DMS 273 (cell line): ENCODE data around the gene ZNF473.
"Not testable (repeated sequence)": the region's sequence is repeated elsewhere in the genome, so short reads cannot be mapped to it uniquely, and the experiment has no call there.

Experiments
- DNase-seq: peaks from one replicate; lab custom pipeline; 2025; ENCODE audit not compliant: unreplicated experiment; lab: John Stamatoyannopoulos, UW

The ZNF473 gene

DNA sequence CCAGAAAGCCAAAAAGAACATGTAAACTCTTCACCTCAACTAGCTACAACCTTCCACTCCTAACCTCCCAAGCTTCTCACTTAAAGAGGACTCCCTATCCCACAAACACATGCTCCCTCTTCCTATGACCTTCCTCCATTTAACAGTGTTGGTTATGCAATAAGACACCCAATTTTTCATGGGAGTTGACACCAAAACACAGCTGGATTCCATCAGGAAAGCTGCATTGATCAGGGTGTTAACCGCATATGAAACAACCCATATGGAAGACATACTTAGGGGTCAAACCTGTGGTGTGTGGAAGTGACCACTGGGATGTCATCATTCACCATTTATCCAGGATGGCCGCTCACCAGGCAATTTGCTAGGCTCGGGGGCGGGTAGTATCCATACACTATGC is 21.9 kb downstream of the ZNF473 start:
- DNase-seq: no peak

DNA sequence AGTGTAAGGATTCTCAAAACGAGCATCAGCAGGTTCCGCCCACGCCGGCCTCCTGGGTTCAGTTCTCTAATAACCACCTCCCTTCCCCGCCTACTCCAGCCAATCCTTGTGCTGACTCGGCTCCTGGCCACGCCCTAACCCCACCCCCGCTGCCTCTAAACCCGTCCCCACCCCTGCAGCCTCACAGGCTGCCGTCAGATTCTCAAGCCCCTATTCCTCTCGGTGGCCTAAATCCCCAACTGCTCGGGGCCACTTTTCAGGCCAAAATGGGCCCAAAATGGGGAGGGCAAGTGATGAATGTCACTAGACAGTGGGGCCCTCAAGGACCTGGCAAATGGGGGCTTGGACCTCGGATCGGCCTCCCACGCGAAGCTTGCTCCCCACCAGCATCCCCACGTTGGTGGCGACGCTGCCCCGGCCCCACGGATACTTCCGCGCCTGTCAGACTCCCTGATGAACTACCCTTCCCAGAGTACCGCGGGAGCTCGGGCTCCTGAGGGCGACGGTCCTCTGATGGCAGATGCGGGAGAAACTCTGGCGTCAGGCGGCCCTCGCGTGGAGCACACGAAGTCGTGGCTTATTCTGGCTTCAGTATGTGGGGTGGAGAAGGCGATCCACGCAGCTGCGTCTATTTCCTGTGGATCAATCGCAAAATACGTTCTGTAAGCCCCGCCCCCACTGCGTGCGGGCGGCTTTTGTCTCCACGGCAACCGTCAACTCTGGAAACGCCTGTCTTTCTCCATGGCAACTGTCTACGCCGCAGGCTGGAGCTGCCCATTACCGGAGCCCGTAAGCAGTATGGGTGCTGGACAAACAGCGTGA is 24.8 kb downstream of the ZNF473 start:
- peak; percentile 92 for DNase-seq

DNA sequence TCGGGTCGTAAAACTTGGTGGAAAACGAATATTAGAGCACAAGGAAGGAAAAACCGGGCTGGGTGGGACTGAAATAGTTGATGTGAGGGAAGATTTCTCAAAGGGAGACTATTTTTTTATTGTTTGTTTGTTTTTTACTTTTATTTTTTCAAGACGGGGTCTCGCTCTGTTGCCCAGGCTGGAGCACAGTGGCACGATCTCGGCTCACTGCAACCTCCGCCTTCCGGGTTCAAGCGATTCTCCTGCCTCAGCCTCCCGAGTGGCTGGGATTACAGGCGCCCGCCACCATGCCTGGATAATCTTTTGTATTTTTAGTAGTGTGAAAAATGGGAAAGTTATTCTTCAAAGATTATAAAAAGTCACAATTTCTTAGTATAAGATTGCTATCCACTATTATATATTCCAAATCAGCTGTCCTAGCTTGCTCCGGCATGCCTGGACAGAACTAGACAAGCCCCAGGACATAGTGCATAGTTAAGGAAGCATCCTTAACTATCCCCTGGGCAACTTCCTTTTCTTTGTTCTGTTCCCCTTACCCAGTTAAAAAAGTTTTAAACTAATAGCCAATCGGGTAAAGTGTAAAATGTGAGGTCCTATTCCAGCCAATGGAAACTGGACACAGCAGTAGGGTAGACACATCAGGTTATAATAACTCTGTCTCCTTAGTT is 25.6 kb downstream of the ZNF473 start:
- not testable (repeated sequence) for DNase-seq

DNA sequence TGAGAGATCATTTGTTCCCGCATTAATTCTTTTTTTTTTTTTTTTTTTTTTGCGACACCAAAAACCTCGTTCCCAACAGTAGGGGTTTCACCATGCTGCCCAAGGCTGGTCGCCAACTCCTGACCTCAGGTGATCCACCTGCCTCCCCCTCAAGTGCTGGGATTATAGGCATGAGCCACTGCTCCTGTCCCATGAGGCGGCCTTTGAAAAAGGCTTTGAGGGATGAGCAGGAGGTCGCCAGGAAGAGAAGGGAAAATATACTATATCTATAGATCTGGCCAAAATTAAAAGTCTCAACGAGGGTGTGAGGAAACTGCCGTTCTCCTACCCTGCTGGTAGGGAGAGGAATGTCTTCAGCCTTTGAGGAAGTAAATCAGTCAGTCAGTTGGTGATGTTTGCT is 26.2 kb downstream of the ZNF473 start:
- no peak for DNase-seq

DNA sequence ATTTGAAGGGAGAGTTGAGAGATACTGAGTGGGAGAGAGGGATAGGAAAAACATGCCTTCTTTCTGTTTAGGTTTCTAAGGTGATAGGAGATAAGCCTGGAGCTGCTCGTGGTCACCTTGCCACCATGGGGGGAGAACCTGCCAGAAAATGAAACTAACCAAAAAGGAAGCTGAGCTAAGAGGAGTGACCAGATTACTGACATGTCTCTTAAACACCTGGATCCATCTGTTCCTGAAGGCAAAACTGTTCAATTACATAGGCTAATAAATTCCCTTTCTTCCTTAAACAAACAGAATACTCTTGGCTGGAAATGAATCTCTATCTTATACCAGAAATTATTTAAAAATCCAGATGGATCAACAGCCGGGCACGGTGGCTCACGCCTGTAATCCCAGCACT is 27.3 kb downstream of the ZNF473 start:
- no peak for DNase-seq

DNA sequence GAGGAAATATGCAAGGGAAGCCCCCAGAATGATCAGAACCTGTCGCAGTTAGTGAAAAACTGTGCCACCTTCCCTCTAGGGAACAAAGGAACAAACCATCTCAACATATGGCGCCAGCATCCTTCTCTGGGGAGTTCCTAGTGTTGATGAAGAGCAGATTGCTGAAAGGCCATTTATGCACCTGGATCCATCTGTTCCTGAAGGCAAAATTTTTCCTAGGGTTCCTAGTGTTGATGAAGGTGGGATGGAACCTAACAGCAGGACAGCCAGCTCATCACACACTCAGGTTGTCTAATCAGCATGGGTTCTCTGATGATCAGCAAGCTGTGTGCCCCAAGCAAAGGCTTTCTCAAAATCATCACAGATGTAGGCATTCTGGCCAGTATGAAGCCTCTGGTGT is 32.6 kb downstream of the ZNF473 start:
- DNase-seq: no peak

DNA sequence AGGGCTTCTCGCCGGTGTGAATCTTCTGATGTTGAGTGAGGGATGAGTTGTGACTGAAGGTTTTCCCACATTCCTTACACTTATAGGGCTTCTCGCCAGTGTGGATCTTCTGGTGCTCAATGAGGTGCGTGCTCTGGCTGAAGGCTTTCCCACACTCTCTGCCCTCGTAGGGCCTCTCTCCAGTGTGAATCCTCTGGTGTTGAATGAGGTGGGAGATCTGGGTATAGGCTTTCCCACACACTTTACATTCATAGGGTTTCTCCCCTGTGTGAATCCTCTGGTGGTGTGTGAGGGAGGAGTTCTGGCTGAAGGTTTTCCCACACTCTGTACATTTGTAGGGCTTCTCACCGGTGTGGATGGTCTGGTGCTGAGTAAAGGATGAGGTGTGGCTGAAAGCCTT is 33.2 kb downstream of the ZNF473 start:
- DNase-seq: no peak

DNA sequence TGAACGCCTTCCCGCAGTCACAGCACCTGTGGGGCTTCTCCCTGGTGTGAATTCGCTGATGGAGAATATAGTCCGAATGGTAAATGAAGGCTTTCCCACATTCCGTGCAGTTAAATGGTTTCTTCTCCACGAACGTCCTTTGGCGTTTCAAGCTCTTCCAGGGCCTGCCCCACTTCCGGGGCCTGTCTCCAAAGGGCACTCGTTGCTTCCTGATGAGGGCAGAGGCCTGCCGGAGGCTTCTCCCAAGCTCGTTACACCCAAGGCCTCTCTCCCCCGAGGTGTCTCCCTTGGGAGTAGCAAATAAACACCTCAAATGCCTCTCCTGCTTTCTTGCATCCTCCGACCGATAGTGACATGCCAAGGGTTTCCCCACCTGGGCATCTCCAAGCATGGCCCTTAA is 34.3 kb downstream of the ZNF473 start:
- no peak for DNase-seq

DNA sequence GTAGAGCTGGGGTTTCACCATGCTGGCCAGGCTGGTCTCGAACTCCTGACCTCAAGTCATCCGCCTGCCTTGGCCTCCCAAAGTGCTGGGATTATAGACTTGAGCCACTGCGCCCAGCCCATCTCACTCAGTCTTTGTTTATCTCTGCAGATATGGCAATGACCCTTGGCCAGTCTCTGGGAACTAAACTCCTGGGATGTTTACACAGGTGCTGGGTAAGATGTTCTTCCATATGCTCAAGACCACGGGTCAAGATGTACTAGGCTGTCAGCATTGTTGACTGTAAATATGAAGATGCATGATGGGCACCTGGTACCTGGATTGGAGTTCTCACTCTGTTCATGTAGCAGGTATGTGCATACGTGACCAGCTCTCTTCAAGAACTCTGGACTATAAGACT is 35.8 kb downstream of the ZNF473 start:
- no peak for DNase-seq

DNA sequence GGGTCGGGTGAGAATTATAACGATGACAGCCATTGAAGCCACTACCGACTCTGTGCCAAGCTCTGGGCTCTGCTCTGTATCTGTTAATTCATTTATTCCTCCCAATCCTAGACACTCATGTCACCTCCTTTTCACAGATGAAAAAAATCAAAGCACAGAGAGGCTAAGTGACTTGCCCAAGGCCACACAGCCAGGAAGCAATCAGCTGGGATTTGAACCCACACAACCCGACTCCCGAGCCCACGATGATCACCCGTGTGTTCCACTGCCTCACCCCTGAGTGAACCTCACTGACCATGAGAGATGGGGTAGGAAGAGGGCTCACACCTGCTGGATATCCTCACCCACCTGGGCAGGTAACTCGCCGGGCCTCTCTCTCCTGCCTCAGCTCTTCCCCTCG is 40.1 kb downstream of the ZNF473 start:
- no peak for DNase-seq

DNA sequence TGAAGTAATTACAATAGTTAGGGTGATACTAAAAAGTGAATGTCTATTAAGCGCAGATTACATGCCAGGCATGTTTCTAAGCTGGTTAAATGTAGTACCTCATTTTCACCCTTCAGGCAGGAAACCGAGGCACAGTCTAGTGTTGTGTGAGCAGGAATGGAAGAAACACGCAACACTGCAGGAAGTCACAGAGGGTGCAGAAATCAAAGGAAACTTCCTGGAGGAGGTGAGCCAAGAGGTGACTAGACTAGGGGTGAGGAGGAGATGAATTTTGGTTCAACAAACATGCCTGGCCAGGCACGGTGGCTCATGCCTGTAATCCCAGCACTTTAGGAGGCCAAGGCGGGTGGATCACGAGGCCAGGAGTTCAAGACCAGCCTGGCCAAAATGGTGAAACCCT is 41.8 kb downstream of the ZNF473 start:
- DNase-seq: no peak

DNA sequence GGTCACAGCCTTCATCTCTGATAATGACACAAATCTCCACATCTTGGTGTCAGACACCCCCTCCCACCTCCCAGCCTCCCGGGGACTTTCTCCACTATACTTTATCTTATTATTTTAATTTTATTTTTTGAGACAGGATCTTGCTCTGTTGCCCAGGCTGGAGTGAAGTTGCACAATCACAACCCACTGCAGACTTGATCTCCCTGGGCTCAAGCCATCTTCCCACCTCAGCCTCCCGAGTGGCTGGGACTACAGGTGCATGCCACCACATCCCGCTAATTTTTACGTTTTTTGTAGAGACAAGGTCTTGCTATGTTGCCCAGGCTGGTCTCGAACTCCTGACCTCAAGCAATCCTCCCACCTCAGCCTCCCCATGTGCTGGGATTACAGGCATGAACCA is 42.6 kb downstream of the ZNF473 start:
- not testable (repeated sequence) for DNase-seq

DNA sequence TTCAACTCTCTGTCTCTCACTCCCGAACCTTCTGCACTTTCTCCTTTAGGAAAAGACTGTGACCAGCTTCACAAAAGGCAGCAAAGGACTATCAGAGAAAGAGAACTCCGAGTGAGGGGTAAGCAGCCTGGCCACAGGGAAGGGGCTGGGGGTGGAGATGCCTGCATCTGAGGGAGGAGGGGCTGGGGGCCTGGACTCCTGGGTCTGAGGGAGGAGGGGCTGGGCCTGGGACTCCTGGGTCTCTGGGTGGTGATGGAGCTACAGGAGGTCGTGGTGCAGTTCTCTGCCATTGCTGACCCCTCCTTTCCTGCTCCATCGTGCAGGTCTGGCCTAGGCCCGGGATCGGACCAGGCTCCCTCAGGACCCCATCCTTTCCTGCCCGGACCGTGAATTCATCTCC is 49.3 kb downstream of the ZNF473 start:
- not testable (repeated sequence) for DNase-seq

DNA sequence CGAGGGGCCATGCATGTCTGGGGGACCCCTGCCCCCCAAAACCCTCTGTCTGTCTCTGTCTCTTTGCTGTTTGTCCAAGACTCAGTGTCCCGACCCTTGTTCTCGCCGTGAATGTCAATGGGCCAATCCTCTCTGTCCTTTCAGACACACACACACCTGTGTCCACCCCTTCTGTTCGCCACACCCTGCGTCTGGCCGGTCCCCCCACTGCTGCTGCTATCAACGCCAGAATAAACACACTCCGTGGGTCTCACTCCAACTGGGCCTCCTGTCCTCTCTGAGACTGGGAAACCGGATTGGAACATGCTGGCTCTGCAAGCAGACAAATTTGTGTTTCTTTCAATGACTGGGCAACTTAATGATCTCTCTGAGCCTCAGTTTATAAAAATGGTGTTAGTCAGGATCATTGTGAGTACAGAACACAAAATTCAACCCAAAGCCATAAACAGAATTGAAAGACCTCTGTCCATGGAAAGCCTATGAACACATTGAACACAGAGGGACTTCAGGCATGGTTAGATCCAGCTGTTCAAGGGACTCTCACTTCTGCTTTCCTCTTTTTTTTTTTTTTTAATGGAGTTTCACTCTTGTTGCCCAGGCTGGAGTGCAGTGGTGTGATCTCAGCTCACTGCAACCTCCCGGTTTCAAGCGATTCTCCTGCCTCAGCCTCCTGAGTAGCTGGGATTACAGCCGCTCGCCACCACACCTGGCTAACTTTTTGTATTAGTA is 50.0 kb downstream of the ZNF473 start:
- DNase-seq: not testable (repeated sequence)

DNA sequence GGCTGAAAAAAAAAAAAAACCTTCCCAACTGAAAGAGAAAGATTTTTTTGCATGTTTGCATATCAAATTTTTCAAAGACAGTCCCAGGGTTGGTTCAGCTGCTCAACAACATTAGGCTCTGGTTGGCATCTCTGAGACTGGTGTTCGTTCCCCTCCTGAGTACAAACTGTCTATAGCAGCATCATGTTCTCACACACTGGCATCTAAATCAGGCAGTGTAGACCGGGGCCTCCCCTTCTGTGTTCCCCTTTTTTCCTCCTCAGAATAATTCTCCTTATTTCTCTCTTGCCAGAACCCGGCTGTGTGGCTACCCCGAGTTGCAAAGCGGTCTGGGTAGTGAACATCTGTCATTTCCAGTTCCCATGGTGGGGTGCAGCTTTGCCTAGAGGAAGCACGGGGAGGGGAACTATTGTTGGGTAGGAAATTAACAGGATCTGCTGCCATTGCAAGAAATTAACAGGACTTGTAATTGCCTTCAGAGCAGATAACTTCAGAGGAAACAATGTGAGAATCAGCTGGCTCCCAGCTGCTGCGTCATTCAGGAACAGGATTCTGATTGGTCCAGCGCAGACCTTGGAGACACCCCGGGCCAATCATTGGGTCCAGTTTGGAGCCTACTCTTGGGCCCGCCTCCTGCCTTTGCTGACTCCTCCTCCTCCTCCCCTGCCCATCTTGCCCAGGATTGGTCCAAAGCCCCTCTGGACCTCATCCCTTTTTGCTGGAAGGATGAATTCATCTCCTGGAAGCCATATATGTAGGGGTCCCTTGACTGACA is 51.0 kb downstream of the ZNF473 start:
- DNase-seq: not testable (repeated sequence)

DNA sequence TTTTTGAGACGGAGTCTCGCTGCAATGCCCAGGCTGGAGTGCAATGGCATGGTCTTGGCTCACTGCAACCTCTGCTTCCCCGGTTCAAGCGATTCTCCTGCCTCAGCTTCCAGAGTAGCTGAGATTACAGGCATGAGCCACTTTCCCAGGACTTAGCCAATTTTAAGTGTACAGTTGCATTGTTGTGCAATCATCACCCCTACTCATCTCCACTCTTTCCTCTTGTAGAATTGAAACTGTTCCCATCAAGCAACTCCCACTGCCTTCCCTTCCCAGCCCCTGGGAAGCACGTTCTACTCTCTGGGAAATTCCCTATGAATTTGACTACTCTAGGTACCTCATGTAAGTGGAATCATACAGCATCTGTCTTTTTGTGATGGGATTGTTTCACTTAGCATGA is 53.2 kb downstream of the ZNF473 start:
- not testable (repeated sequence) for DNase-seq

DNA sequence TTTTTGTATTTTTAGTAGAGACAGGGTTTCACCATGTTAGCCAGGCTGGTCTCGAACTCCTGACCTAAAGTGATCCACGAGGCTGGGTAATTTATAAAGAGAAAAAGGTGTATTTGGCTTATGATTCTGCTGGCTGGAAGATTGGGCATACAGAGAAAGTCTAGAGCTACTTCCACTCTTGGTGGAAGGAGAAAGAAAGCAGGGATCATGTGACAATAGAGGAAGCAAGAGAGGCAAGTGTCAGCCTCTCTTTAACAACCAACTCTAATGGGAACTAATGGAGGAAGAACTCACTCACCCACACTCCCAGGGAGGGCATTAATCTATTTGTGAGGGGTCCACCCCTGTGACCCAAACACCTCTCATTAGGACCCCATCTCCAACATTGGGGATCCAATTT is 58.6 kb downstream of the ZNF473 start:
- not testable (repeated sequence) for DNase-seq

DNA sequence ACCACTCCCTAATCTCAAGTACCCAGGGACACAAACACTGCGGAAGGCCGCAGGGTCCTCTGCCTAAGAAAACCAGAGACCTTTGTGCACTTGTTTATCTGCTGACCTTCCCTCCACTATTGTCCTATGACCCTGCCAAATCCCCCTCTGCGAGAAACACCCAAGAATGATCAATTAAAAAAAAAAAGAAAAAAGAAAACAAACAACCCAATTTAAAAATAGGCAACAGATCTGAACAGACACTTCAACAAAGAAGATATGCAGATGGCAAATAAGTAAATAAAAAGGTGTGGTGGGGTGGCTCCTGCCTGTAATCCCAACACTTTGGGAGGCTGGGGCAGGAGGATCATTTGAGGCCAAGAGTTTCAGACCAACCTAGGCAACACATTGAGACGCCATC is 61.3 kb downstream of the ZNF473 start:
- DNase-seq: not testable (repeated sequence)

DNA sequence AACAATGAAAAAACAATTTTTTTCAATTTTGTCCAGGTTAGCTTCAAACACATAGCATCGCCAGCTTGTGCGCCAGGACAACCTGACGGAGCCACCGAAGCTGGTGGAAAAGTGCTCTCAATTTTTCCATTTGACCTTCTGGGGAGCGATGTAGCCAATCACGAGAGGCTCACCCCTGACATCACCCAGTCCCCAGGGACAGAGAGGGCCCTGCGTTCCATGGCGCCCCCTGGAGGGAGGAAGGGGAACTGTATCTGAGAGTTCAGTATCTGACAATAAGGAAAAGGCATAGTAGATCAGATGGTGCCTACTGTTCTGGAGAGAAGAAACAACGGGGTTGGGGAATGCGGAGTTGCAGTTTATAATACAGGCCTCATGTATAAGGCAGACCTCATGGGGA is 64.9 kb downstream of the ZNF473 start:
- DNase-seq: not testable (repeated sequence)

DNA sequence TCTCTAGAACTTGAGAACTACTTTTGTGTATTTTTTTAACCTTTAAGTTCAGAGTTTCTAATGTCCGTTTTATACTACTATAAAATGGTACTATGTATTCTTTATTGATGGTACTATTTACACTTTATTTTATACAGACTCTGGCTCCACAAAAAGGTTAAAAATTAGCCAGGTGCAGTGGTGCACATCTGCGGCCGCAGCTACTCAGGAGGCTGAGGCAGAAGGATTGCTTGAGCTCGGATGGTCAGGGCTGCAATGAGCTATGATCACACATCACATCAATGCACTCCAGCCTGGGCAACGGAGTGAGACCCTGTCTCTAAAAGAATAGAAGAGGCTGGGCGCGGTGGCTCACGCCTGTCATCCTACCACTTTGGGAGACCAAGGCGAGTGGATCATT is 66.0 kb downstream of the ZNF473 start:
- not testable (repeated sequence) for DNase-seq

DNA sequence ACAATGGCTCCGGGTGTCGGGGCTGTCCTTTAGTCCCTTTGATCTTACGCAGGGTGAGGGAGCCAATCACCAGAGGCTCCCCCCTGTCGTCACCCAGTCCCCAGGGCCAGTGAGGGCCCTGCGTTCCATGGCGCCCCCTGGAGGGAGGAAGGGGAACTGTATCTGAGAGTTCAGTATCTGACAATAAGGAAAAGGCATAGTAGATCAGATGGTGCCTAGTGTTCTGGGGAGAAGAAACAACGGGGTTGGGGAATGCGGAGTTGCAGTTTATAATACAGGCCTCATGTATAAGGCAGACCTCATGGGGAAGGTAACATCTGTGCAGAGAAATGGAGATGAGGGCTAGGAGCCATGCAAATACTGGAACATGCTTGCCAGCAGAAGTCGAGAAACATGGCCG is 66.8 kb downstream of the ZNF473 start:
- not testable (repeated sequence) for DNase-seq
